KMS-11 (cell line): ENCODE measurements around the gene ZNF484.
A peak's percentile ranks its signal among the peaks of the same experiment; 100 is the strongest.
"Not testable (repeated sequence)": the region's sequence is repeated elsewhere in the genome, so short reads cannot be mapped to it uniquely, and the experiment has no call there.

Experiments
- H2AFZ ChIP-seq: fragments of 200-600 bp; sonication (generic); 2 replicates; pipeline ENCODE4 v1.6.1; 2016; ENCODE audit warnings: antibody characterized with exemption, mixed run types, low read depth
- H3K27ac ChIP-seq: fragments of 200-600 bp; sonication (generic); 2 replicates; pipeline ENCODE4 v1.6.1; 2016; ENCODE audit warnings: mild to moderate bottlenecking, mixed run types
- H3K27me3 ChIP-seq: fragments of 200-600 bp; sonication (generic); 2 replicates; pipeline ENCODE4 v1.6.1; 2017; ENCODE audit warnings: mild to moderate bottlenecking, low read depth, mixed run types, moderate library complexity; ENCODE audit not compliant: insufficient read depth
- H3K36me3 ChIP-seq: fragments of 200-600 bp; sonication (generic); 2 replicates; pipeline ENCODE4 v1.6.1; 2017; ENCODE audit warnings: mild to moderate bottlenecking, mixed run types; ENCODE audit not compliant: insufficient read depth
- H3K4me1 ChIP-seq: fragments of 200-600 bp; sonication (generic); 2 replicates; pipeline ENCODE4 v1.6.1; 2016; ENCODE audit warnings: mild to moderate bottlenecking, low read depth, mixed run types; ENCODE audit not compliant: poor library complexity, severe bottlenecking
- H3K4me2 ChIP-seq: fragments of 200-600 bp; sonication (generic); 2 replicates; pipeline ENCODE4 v1.7.0; 2016; ENCODE audit warnings: mild to moderate bottlenecking, mixed run types
- H3K4me3 ChIP-seq: fragments of 200-600 bp; sonication (generic); IDR thresholded peaks from 2 replicates; pipeline ENCODE4 v1.6.1; 2017; ENCODE audit warnings: low read depth, low read length, mixed read lengths; ENCODE audit not compliant: insufficient read depth
- H3K79me2 ChIP-seq: fragments of 200-600 bp; sonication (generic); 2 replicates; pipeline ENCODE4 v1.6.1; 2016; ENCODE audit warnings: low read depth, mixed run types; ENCODE audit not compliant: insufficient read depth
- H3K9ac ChIP-seq: fragments of 200-600 bp; sonication (generic); 2 replicates; pipeline ENCODE4 v1.6.1; 2016; ENCODE audit warnings: mild to moderate bottlenecking, mixed run types
- H4K20me1 ChIP-seq: fragments of 200-600 bp; sonication (generic); 2 replicates; pipeline ENCODE4 v1.6.1; 2016; ENCODE audit warnings: mild to moderate bottlenecking, mixed run types; ENCODE audit not compliant: insufficient read depth
- TF ChIP-seq, protein P1 (sequence below): fragments of 200-600 bp; sonication (generic); conservative IDR thresholded peaks from 2 replicates; pipeline ENCODE4 v1.6.1; 2017; ENCODE audit warnings: low read depth, mild to moderate bottlenecking, antibody characterized with exemption, low read length, moderate library complexity, mixed read lengths

ZNF484 gene

DNA sequence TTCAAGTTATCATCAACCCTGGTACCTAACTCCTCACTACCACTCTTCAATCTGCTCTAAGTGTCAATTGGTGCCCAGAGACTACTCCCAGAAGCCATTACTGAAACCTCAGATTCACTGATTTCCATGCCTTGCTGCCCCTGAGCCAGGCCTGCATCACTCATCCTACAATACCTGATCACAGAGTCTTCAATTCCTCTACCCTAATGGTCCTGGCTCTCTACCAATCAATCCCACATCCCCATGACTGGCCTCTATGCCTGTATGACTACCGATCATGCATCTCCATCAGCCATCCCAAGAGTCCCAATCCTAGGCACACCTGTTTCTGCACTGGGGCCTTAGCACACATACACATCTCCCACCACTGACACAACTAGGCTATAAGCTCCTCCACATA, 2.5 kb downstream of the ZNF484 start:
- Histone ChIP-seq H3K27ac (no peak overlapping the region), H3K4me1 (peaks cover 30% of the 10 kb centered on the region), H3K36me3 (peaks cover 3% of the 10 kb centered on the region; the same call in 1 of the 2 replicates), H3K4me3 (no peak overlapping the region), H3K79me2 (peaks cover 47% of the 10 kb centered on the region), H3K27me3 (no peaks in the 10 kb centered on the region), H3K9ac (no peak overlapping the region), H3K4me2 (no peak overlapping the region; the same call in 1 of the 2 replicates), H4K20me1 (no peaks in the 10 kb centered on the region), H2AFZ (no peak overlapping the region)
- TF ChIP-seq, protein P1, sequence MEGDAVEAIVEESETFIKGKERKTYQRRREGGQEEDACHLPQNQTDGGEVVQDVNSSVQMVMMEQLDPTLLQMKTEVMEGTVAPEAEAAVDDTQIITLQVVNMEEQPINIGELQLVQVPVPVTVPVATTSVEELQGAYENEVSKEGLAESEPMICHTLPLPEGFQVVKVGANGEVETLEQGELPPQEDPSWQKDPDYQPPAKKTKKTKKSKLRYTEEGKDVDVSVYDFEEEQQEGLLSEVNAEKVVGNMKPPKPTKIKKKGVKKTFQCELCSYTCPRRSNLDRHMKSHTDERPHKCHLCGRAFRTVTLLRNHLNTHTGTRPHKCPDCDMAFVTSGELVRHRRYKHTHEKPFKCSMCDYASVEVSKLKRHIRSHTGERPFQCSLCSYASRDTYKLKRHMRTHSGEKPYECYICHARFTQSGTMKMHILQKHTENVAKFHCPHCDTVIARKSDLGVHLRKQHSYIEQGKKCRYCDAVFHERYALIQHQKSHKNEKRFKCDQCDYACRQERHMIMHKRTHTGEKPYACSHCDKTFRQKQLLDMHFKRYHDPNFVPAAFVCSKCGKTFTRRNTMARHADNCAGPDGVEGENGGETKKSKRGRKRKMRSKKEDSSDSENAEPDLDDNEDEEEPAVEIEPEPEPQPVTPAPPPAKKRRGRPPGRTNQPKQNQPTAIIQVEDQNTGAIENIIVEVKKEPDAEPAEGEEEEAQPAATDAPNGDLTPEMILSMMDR = no peak

DNA sequence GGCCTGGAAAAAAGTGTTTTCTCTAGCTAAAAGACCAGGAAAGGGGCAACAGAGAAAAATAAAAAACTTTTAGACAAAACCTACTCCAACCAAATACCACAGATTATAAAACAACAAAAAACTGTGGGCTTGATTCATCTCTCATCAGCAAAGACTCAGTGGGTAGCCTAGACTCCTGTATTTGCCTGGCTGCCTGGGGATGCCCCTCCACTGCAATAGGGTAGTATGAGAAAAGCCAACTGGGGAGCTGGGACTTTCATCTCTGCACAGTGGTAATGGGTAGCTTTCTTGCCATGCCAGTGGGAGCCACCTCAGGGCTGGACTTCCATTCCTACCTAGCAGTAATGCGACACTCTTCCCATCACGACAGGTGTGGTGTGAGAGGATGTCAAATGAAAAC, 7.5 kb downstream of the ZNF484 start:
- H4K20me1 ChIP-seq = no peaks in the 10 kb centered on the region
- peaks cover 8% of the 10 kb centered on the region for H3K4me1 ChIP-seq
- TF ChIP-seq, protein P1 = no peak
- no peak overlapping the region for H3K9ac ChIP-seq
- no peak overlapping the region for H2AFZ ChIP-seq
- H3K27me3 ChIP-seq = no peaks in the 10 kb centered on the region
- H3K4me2 ChIP-seq = no peak overlapping the region
- no peak overlapping the region for H3K4me3 ChIP-seq
- no peak overlapping the region for H3K27ac ChIP-seq
- H3K36me3 ChIP-seq = peaks cover 9% of the 10 kb centered on the region
- peaks cover 58% of the 10 kb centered on the region; the same call in 1 of the 2 replicates for H3K79me2 ChIP-seq

DNA sequence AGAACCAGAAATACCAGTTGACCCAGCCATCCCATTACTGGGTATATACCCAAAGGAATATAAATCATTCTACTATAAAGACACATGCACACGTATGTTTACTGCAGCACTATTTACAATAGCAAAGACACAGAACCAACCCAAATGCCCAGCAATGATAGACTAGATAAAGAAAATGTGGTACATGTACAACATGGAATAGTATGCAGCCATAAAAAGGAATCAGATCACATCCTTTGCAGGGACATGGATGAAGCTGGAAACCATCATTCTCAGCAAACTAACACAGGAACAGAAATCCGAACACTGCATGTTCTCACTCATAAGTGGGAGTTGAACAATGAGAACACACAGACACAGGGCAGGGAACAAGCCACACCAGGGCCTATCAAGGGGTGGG, 11.2 kb downstream of the ZNF484 start:
- peaks cover 16% of the 10 kb centered on the region for H3K36me3 ChIP-seq
- peaks cover 18% of the 10 kb centered on the region for H3K4me1 ChIP-seq
- not testable (repeated sequence) for H3K27ac ChIP-seq, H3K4me3 ChIP-seq, H3K9ac ChIP-seq, H3K27me3 ChIP-seq, H4K20me1 ChIP-seq, H3K4me2 ChIP-seq, H2AFZ ChIP-seq
- peaks cover 45% of the 10 kb centered on the region; the same call in 1 of the 2 replicates for H3K79me2 ChIP-seq

DNA sequence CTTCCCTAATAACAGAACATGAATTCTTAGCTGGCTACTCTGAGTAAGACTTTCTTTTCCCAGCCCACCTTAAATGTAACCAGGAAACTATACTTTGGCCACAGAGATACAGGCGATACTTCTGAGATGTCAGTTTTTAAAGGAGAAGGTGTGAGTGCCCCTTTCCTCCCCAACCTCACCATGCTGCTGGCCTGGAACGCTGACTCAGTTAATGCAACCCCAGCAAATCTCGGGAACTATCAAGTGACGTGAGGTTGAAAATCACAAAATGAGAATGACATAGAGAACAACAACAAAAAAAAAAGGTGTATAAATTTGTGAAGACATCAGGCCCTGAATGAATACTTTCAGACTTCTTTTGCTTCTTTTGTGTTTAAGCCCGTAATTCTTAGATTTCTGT, 13.7 kb downstream of the ZNF484 start:
- H3K27ac ChIP-seq = no peak overlapping the region
- H4K20me1 ChIP-seq = no peaks in the 10 kb centered on the region
- peaks cover 23% of the 10 kb centered on the region for H3K36me3 ChIP-seq
- no peak overlapping the region for H2AFZ ChIP-seq
- no peak overlapping the region for H3K4me2 ChIP-seq
- H3K27me3 ChIP-seq = no peaks in the 10 kb centered on the region
- H3K79me2 ChIP-seq = peaks cover 32% of the 10 kb centered on the region; the same call in 1 of the 2 replicates
- peaks cover 24% of the 10 kb centered on the region for H3K4me1 ChIP-seq
- H3K9ac ChIP-seq = no peak overlapping the region
- TF ChIP-seq, protein P1 = no peak
- no peak overlapping the region for H3K4me3 ChIP-seq

DNA sequence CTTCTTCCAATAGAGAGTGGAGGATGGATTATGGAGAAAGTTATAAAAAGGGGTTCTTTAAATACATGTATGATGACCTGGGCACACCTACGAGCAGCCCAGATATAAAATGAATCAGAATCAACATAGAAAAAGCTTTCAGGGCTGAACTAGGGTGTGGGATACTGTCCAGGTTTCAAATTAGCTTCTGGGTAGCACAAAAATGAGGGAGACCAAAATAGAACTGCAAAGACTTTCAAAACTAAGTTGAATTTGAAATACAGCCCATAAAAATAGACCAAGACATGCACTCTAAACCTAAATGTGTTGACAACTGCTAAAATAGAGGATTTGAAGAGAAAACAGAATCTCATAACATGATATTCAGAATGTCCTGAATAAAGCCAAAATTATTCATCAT, 17.0 kb downstream of the ZNF484 start:
- Histone ChIP-seq H3K79me2 (peaks cover 26% of the 10 kb centered on the region; the same call in 1 of the 2 replicates), H3K36me3 (peaks cover 25% of the 10 kb centered on the region; the same call in 1 of the 2 replicates)

More for the DNA sequence above, 17.0 kb downstream of the ZNF484 start:
- no peak overlapping the region for H2AFZ ChIP-seq
- TF ChIP-seq, protein P1 = no peak
- H3K27ac ChIP-seq = no peak overlapping the region
- H3K4me2 ChIP-seq = peak overlapping the region; percentile 16; the same call in 1 of the 2 replicates
- no peak overlapping the region for H3K4me3 ChIP-seq
- no peaks in the 10 kb centered on the region for H3K27me3 ChIP-seq
- no peaks in the 10 kb centered on the region for H4K20me1 ChIP-seq
- H3K4me1 ChIP-seq = peaks cover 24% of the 10 kb centered on the region
- no peak overlapping the region for H3K9ac ChIP-seq
